WTC11 (cell line): ENCODE measurements around the gene MYO18B. TPM values are rescaled to one million over a fixed set of nuclear protein-coding genes. Genes with fewer than 3 reads are reported as not detected.

Experiments
- ATAC-seq: fragments of 200-7000 bp; cut with Tn5 transposase; 2 replicates; pipeline ENCODE4 v1.10.0; 2021; ENCODE audit warnings: mild to moderate bottlenecking, moderate library complexity
- CTCF ChIA-PET: fragments of 300-600 bp; sonication (Branson Sonifier 250); formaldehyde crosslinking; loops from one replicate; lab custom pipeline; 2021; ENCODE audit warnings: antibody characterized with exemption; lab: Charles Lee
- POLR2A ChIA-PET: fragments of 350-600 bp; sonication (Branson Sonifier 250); formaldehyde crosslinking; loops from one replicate; lab custom pipeline; 2021; ENCODE audit warnings: antibody characterized with exemption; lab: Charles Lee
- DNase-seq: peaks from one replicate; pipeline ENCODE4 v3.0.0; 2021; ENCODE audit warnings: low spot score
- H3K27ac Mint-ChIP-seq: 2 replicates; pipeline ENCODE4 v1.8.0; 2021; ENCODE audit warnings: mixed read lengths
- H3K27me3 Mint-ChIP-seq: 2 replicates; pipeline ENCODE4 v1.8.0; 2021; ENCODE audit warnings: low read depth, mild to moderate bottlenecking, moderate library complexity, mixed read lengths
- H3K36me3 Mint-ChIP-seq: 2 replicates; pipeline ENCODE4 v1.8.0; 2021; ENCODE audit warnings: mixed read lengths
- H3K4me1 Mint-ChIP-seq: 2 replicates; pipeline ENCODE4 v1.8.0; 2022; ENCODE audit warnings: mixed read lengths
- H3K4me3 Mint-ChIP-seq: 2 replicates; pipeline ENCODE4 v1.8.0; 2021; ENCODE audit warnings: mild to moderate bottlenecking, moderate library complexity, mixed read lengths
- H3K9me3 Mint-ChIP-seq: 2 replicates; pipeline ENCODE4 v1.8.0; 2021; ENCODE audit warnings: mixed read lengths
- ATF2 ChIP-seq: sonication (generic); formaldehyde crosslinking; IDR thresholded peaks from 2 replicates; pipeline ENCODE4 v1.8.1; 2022; ENCODE audit warnings: low read depth, missing genetic modification reagents, borderline replicate concordance
- CBFB ChIP-seq: sonication (generic); formaldehyde crosslinking; IDR thresholded peaks from 2 replicates; pipeline ENCODE4 v1.8.1; 2022; ENCODE audit warnings: mild to moderate bottlenecking, low read depth, missing genetic modification reagents
- CREM ChIP-seq: sonication (generic); formaldehyde crosslinking; IDR thresholded peaks from 2 replicates; pipeline ENCODE4 v1.8.1; 2022; ENCODE audit warnings: mild to moderate bottlenecking, missing genetic modification reagents, moderate library complexity
- CTCF ChIP-seq: fragments of 200-600 bp; IDR thresholded peaks from 2 replicates; pipeline ENCODE4 v1.8.0; 2022; ENCODE audit warnings: antibody characterized with exemption
- FOXJ3 ChIP-seq: sonication (generic); formaldehyde crosslinking; IDR thresholded peaks from 2 replicates; pipeline ENCODE4 v1.9.0; 2021; ENCODE audit warnings: missing genetic modification reagents, mild to moderate bottlenecking, borderline replicate concordance
- FOXK1 ChIP-seq: sonication (generic); formaldehyde crosslinking; IDR thresholded peaks from 2 replicates; pipeline ENCODE4 v1.8.0; 2022; ENCODE audit warnings: mild to moderate bottlenecking, moderate library complexity, missing genetic modification reagents
- FOXP4 ChIP-seq: sonication (generic); formaldehyde crosslinking; IDR thresholded peaks from 2 replicates; pipeline ENCODE4 v1.8.0; 2022; ENCODE audit warnings: mild to moderate bottlenecking, missing genetic modification reagents
- IRF1 ChIP-seq: sonication (generic); formaldehyde crosslinking; IDR thresholded peaks from 2 replicates; pipeline ENCODE4 v1.8.0; 2023; ENCODE audit warnings: missing genetic modification reagents
- IRF2 ChIP-seq: sonication (generic); formaldehyde crosslinking; IDR thresholded peaks from 2 replicates; pipeline ENCODE4 v1.8.0; 2022; ENCODE audit warnings: low read depth, missing genetic modification reagents, borderline replicate concordance
- MXD4 ChIP-seq: fragments of 250-450 bp; sonication (Bioruptor Pico); IDR thresholded peaks from 2 replicates; pipeline ENCODE4 v1.8.0; 2021; ENCODE audit warnings: mild to moderate bottlenecking, moderate library complexity, borderline replicate concordance
- MYBL2 ChIP-seq: sonication (generic); formaldehyde crosslinking; IDR thresholded peaks from 2 replicates; pipeline ENCODE4 v1.8.1; 2023; ENCODE audit warnings: mild to moderate bottlenecking, moderate library complexity, missing genetic modification reagents
- NFYB ChIP-seq: sonication (generic); formaldehyde crosslinking; conservative IDR thresholded peaks from 2 replicates; pipeline ENCODE4 v1.8.0; 2022; ENCODE audit warnings: low read depth, missing genetic modification reagents
- NR2C2 ChIP-seq: sonication (generic); formaldehyde crosslinking; IDR thresholded peaks from 2 replicates; pipeline ENCODE4 v1.8.0; 2022; ENCODE audit warnings: mild to moderate bottlenecking, missing genetic modification reagents
- OVOL2 ChIP-seq: fragments of 250-450 bp; sonication (Bioruptor Pico); IDR thresholded peaks from 2 replicates; pipeline ENCODE4 v1.9.0; 2021; ENCODE audit warnings: mild to moderate bottlenecking, borderline replicate concordance
- PREB ChIP-seq: sonication (generic); formaldehyde crosslinking; IDR thresholded peaks from 2 replicates; pipeline ENCODE4 v1.8.1; 2022; ENCODE audit warnings: mild to moderate bottlenecking, missing genetic modification reagents, moderate library complexity, borderline replicate concordance
- SMAD4 ChIP-seq: sonication (generic); formaldehyde crosslinking; IDR thresholded peaks from 2 replicates; pipeline ENCODE4 v1.8.0; 2022; ENCODE audit warnings: mild to moderate bottlenecking, missing genetic modification reagents
- SOX15 ChIP-seq: fragments of 250-450 bp; sonication (Bioruptor Pico); IDR thresholded peaks from 2 replicates; pipeline ENCODE4 v1.9.0; 2021; ENCODE audit warnings: mild to moderate bottlenecking
- SP1 ChIP-seq: sonication (generic); formaldehyde crosslinking; conservative IDR thresholded peaks from 2 replicates; pipeline ENCODE4 v1.8.1; 2022; ENCODE audit warnings: missing genetic modification reagents
- TEAD1 ChIP-seq: sonication (generic); formaldehyde crosslinking; IDR thresholded peaks from 2 replicates; pipeline ENCODE4 v1.8.0; 2022; ENCODE audit warnings: mild to moderate bottlenecking, missing genetic modification reagents
- TEAD4 ChIP-seq: sonication (generic); formaldehyde crosslinking; IDR thresholded peaks from 2 replicates; pipeline ENCODE4 v1.8.0; 2022; ENCODE audit warnings: mild to moderate bottlenecking, missing genetic modification reagents
- ZBTB43 ChIP-seq: sonication (generic); formaldehyde crosslinking; IDR thresholded peaks from 2 replicates; pipeline ENCODE4 v1.8.1; 2023; ENCODE audit warnings: mild to moderate bottlenecking, missing genetic modification reagents
- ZNF121 ChIP-seq: sonication (generic); formaldehyde crosslinking; IDR thresholded peaks from 2 replicates; pipeline ENCODE4 v1.8.0; 2023; ENCODE audit warnings: missing genetic modification reagents
- ZNF263 ChIP-seq: sonication (generic); formaldehyde crosslinking; IDR thresholded peaks from 2 replicates; pipeline ENCODE4 v1.8.1; 2022; ENCODE audit warnings: low read depth, mild to moderate bottlenecking, moderate library complexity, missing genetic modification reagents
- ZNF396 ChIP-seq: fragments of 250-450 bp; sonication (Bioruptor Pico); IDR thresholded peaks from 2 replicates; pipeline ENCODE4 v1.8.0; 2021; ENCODE audit warnings: mild to moderate bottlenecking, moderate library complexity, borderline replicate concordance
- total RNA-seq: library from RNA; stranded (reverse); gene quantifications from 3 replicates; pipeline ENCODE4 v1.2.3, GENCODE V29; 2021

The MYO18B gene
- total RNA-seq, 1 experiment from 2014 or later, result 0.96 TPM

- no peak for TF ChIP-seq IRF2 (CRISPR knock-in tag)
Observed at GRCh38 chr22:26033071-26033470, 291.1 kb downstream of the MYO18B start (continued).

- ATAC-seq, result no peak
- Mint-ChIP-seq H3K27ac (no peak overlapping the region), H3K36me3 (peaks cover 19% of the 10 kb centered on the region), H3K27me3 (peaks cover 4% of the 10 kb centered on the region), H3K4me1 (peaks cover 5% of the 10 kb centered on the region), H3K4me3 (no peak overlapping the region)
- no peak for DNase-seq
- no peak for TF ChIP-seq IRF1
- no peak for TF ChIP-seq NFYB
- TF ChIP-seq ZNF263 (CRISPR knock-in tag), result no peak
- no peak for TF ChIP-seq ZBTB43
- TF ChIP-seq TEAD4, result no peak
- TF ChIP-seq ZNF396 (CRISPR knock-in tag), result no peak
- no peak for TF ChIP-seq SMAD4 (CRISPR knock-in tag)
- TF ChIP-seq PREB (CRISPR knock-in tag), result no peak
- TF ChIP-seq, all 79 proteins: peak for 0
- CTCF ChIA-PET, result no interaction called here
- peaks cover 36% of the 10 kb centered on the region for H3K9me3 Mint-ChIP-seq
- POLR2A ChIA-PET, result no interaction called here
Observed at GRCh38 chr22:26033586-26033985, 291.6 kb downstream of the MYO18B start.

- ATAC-seq, result no peak
- Mint-ChIP-seq H3K4me1 (peaks cover 13% of the 10 kb centered on the region), H3K4me3 (no peak overlapping the region), H3K27me3 (peaks cover 3% of the 10 kb centered on the region), H3K9me3 (peaks cover 42% of the 10 kb centered on the region), H3K27ac (no peak overlapping the region), H3K36me3 (peaks cover 19% of the 10 kb centered on the region)
- CTCF ChIA-PET, result interaction anchor here (0.9 kb wide), 1 partner anchor 262 kb away, joined by 3 read pairs; no protein-coding TSS in a partner anchor
- DNase-seq, result no peak
- POLR2A ChIA-PET, result no interaction called here
- TF ChIP-seq CTCF, result no peak
- no peak for TF ChIP-seq OVOL2
- no peak for TF ChIP-seq MXD4
- TF ChIP-seq CBFB (CRISPR knock-in tag), result no peak
- TF ChIP-seq MYBL2 (CRISPR knock-in tag), result no peak
- no peak for TF ChIP-seq FOXP4 (CRISPR knock-in tag)
- no peak for TF ChIP-seq SOX15 (CRISPR knock-in tag)
- TF ChIP-seq SMAD4 (CRISPR knock-in tag), result no peak
- no peak for TF ChIP-seq FOXJ3 (CRISPR knock-in tag)
- TF ChIP-seq ZNF263 (CRISPR knock-in tag), result no peak
- TF ChIP-seq CREM (CRISPR knock-in tag), result no peak
- no peak for TF ChIP-seq TEAD1 (CRISPR knock-in tag)
- no peak for TF ChIP-seq ATF2
- no peak for TF ChIP-seq FOXK1 (CRISPR knock-in tag)
- no peak for TF ChIP-seq NR2C2 (CRISPR knock-in tag)
- no peak for TF ChIP-seq IRF1
- TF ChIP-seq SP1 (CRISPR knock-in tag), result no peak
- no peak for TF ChIP-seq ZNF121 (CRISPR knock-in tag)
Observed at GRCh38 chr22:26035523-26035922, 293.5 kb downstream of the MYO18B start.
